ENCODE data around the gene PDXK.

PDXK gene

GRCh38 chr21:43783098-43783700, 64.3 kb downstream of the PDXK start:
- no peak for DNase-seq

- no peak for DNase-seq
Observed at GRCh38 chr21:43785134-43785533, 66.2 kb downstream of the PDXK start.

- DNase-seq = no peak
Observed at GRCh38 chr21:43786300-43786806, 67.4 kb downstream of the PDXK start.

GRCh38 chr21:43786807-43787440, 68.0 kb downstream of the PDXK start:
- no peak for DNase-seq

DNA sequence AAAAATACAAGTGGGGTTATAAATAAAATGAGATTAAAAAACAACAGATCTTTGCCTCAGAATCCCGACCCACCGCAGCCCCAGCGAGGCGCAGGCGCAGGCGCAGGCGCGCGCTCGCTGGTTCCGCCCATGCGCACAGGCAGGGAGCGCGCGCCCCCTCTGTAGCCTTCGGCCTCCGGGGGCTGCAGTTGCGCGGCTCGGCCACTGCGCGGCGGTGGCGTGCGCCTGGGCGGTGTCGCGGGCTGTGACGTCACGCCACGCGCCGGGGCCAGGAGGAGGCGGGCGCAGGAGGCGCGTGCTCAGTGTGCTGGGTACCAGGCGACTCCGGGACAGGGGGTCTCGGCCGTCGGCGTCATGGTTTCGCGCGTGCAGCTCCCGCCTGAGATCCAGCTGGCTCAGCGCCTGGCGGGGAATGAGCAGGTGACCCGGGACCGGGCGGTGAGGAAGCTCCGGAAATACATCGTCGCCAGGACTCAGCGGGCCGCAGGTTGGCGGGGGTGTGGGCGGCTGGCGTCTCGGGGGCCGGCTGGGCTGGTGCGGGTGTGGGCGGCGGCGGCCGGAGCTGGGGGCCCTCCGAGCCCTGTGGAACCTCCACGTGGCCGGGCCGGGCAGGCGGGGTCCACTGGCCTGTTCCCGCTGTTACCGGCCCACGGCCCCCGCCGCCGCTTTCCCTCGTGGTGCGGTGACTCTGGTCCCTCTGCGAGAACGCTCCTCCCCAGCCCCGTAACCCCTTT, 70.5 kb downstream of the PDXK start, which contains the start of gene RRP1:
RRP1 (plus strand) TSS at position 302 of the 734 bp plus-strand sequence; CDS start at position 355, 53 bp downstream.
- peak; percentile 30 for DNase-seq

- no peak for DNase-seq
Observed at GRCh38 chr21:43790010-43790524, 71.1 kb downstream of the PDXK start.

GRCh38 chr21:43792406-43792805, 73.5 kb downstream of the PDXK start:
- no peak for DNase-seq

GRCh38 chr21:43793243-43793642, 74.3 kb downstream of the PDXK start:
- DNase-seq = no peak

DNA sequence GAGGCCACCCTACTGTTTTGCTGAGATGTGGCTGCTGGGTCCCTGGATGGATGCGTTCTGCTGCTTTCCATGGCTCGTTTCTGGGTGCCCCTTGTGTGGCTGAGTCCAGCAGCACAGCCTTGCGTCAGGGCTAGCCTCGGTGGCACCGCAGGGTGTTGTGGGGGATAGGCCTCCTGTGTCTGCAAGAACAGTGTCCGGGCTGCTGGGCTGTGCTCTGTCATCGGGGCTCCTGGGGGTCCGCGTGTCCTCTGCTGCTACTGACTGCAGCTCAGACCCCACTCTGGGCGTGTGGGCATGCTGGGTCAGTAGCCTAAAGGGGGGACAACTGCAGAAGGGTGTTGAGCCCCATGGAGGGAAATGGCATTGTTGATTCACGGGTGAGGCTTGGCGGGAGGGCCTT, 75.4 kb downstream of the PDXK start:
- no peak for DNase-seq

DNA sequence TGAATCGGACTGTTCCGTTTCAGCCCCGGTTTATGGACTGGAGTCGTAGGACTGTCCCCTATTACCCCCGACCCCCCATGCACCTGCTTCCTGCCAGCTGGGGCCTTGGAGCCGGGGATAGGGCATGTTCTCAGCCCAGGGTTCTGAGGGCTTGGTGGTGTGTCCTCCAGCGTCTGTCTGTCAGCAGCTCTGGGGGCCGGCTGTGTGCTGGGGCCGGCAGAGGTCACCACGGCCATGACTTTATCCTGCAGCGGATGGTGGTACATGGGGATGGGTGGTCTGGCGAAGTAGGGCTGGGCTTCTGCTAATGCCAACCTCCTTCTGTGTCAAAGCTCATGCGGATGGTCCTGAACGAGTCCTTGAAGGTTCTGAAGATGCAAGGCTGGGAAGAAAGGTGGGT, 75.9 kb downstream of the PDXK start:
- no peak for DNase-seq

DNA sequence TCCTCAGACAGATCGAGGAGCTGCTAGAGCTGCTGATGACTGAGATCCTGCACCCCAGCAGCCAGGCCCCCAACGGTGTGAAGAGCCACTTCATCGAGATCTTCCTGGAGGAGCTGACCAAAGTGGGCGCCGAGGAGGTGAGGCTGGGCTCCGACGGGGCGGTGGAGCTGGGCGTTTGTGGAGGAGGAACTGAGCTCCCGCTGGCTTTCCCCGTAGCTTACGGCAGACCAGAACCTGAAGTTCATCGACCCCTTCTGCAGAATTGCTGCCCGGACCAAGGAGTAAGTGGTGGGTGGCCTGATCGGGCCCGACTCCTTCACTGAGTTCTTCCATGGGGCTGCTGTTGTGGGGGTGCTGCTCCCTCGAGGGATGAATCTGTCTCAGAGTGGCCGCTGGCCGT, 78.5 kb downstream of the PDXK start:
- no peak for DNase-seq

DNA sequence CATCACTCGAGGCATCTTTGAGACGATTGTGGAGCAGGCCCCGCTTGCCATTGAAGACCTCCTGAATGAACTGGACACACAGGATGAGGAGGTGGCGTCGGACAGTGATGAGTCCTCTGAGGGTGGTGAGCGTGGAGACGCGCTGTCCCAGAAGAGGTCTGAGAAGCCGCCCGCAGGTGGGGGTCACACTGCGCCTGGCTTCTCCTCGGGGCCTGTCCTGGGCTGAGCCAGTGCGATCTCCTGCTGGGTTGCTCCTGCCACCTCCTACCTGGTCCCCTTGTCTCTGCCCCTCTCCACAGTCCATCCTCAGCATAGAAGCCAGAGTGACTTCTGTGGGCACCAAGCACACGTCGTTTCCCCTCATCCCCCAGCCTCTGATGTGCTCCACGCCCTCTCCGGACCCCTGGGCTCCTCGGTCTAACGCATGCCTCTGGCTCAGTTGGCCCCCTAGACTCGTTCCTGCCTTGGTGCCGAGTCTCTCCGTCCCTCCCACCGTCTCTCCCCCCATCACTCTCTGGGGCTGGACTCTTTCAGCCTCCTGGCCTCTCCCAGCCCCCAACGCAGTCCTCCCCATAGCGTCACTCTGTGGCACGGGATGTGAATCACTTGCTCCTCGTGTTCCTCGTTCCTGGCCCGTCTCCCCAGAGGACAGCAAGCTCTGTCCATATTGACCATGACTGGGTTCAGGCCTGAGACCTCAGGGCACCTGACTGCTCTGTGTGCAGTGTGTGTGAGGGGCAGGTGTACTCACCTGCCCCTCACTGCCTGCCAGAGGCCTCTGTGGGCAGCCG, 79.2 kb downstream of the PDXK start:
- DNase-seq = no peak

- DNase-seq = no peak
Observed at GRCh38 chr21:43799301-43799840, 80.4 kb downstream of the PDXK start.

DNA sequence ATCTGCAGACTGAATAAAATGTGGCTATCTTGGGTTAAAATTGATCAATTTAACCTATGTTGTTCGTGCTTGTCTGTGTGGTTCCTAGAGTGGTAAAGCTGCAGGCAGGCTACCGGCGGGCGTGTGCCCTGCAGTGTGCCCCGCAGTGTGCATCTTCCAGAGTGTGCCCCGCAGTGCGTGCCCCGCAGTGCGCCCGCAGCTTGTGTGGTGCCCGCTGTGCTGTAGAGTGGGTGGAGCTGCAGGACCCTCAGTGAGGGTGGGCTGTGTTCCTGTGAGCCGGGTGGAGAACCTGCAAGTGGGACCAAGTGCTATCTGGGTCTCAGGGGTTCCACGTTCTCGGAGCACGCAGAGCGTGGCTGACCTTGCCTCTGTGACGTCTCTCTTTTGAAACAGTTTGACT, 81.2 kb downstream of the PDXK start:
- no peak for DNase-seq

GRCh38 chr21:43800566-43800965, 81.6 kb downstream of the PDXK start:
- DNase-seq = no peak

DNA sequence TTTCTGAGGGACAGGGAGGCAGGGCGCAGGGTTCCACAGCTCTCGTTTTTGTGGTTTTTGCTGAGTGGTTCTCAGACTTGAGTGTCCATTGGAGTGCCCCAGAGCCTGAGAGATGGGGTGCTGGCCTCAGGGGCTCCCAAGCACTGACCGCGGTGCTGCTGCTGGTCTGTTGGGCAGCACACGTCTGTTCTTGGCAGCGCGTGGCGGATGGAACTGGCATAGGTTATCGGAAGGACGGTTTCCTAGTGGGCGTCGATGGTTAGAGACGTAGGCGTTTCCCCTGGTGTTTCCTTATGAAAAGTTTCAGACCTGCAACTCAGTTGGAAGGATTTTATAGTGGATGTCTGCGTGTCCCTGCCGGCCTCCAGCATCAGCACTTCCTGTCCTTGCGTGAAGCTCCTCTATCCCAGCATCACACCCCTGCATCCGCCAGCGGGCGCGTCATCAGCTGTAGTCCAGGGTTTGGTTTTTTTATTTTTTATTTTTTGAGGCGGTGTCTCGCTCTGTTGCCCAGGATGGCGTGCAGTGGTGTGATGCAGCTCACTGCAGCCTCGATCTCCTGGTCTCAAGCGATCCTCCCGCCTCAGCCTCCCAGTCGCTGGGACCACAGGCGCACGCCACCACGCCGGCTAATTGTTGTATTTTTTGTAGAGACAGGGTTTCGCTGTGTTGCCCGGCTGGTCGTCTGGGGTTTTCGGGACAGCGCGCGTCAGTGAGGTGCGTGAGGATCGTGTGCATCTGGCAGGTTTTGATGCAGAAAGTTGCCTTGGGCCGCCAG, 82.3 kb downstream of the PDXK start:
- no peak for DNase-seq

DNA sequence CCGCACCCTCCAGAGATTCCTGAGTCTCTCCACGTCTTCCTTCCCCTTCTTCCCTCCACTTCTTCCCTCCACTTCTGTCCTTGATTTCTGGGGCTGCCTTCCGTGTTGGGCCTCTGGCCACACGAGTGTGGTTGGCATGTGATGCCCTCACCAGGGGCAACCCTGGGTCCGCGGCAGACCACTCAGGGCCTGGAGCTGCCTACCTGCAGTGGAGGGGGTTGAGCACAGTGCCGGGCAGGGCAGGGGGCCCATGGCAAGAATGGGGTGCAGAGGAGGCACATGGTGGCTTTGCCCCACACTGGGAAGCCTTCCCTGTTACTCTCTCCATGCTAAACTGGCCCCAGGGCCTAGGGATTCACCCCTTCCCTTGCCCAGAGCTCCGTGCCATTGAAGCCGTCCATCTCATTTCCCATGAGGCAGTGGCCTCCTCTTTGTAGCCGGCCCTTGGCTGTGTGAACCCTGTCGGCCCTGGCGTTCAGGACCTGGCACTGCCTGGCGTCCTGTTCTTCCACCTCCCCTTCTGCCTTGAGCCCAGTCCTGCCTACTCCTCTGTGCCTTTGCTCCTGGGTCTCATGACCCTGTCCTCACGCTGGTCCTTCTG, 83.9 kb downstream of the PDXK start:
- DNase-seq = no peak

DNA sequence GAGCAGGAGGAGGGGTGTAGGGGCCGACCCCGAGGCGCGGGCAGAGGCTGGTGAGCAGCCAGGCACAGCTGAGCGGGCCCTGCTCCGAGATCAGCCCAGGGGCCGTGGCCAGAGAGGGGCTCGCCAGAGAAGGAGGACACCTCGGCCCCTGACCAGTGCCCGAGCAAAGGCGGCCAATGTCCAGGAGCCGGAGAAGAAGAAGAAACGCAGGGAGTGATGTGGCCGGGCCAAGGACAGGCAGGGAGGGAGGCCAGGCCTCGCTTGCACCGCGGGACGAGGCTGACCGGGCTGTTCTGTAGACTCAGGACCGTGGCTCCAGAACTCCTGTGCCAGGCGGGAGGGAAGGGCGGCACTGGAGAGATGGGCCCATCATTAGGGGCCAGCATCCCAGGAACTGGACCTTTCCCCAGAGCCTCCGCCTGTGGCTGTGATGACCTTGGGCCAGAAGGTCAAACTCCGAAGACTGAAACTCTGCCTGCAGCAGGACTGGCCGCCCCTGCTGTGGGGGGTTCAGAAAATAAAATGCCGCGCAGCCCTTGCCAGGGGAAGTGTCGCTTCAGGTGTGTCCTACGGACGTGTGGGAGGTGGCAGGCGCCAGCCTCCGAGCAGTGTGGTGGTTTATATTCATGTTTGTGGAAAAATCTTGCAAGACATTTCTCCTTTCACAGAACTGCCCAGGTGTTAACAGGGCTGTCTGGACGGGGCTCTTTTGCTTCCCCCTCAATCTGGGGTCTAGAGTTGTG, 84.8 kb downstream of the PDXK start:
- DNase-seq = no peak

DNA sequence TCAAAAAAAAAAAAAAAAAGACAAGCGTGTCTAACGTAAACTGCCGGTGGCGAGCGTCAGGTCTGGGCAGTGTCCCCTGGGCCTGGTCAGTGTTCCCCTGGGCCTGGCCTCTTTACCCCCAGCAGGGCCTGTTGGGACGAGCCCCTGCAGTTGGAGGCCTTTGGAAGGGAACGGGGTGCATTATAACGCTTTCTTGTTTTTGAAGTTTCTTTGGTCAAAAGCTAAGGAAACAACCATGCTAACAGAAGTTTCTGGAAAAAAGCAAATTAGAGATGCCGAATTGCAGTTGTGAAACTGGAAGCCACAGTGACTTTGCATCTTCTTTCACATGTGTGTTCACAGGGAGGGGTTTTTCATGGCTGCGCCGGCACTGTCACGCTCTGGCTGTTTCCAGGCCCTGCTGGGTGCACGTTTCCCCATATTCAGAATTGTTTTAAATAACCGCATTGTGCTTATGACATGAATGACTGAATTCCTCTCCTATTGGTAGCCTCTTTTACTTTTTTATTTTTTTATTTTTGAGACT, 86.4 kb downstream of the PDXK start:
- DNase-seq = no peak

DNA sequence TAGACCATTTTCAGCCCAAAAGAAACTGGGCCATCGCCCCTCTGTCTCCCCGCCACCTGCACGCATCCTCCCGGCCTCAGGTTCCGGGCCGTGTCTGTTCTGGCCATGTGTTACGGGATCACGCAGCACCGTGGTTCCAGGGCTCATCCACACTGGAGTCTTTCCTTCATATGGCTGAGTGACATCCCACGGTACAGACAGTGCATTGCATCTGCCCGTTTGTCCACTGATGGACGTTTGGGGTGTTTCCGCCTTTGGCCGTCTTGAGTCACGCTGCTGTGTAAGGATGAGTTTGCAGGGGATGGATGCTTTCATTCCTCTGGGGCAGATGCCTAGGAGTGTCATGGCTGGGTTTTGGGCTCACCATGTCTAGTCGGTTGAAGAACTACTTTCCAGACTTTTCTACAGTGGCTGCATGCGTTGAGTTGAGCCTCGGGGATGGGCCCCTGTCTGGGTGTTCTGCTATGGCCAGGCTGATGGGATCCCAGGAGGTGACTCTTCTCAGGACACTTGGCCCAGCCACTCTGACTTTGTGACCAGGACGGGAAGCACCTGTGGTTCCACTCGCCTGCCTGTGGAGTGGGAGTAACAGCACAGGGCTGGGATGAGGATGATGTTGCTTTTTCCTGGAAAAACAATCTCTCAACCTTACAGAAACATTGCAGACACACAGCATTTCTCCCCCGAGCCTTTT, 87.2 kb downstream of the PDXK start:
- DNase-seq = no peak
